ENCODE measurements around the gene ZHX3.
"Not testable (repeated sequence)": the region's sequence is repeated elsewhere in the genome, so short reads cannot be mapped to it uniquely, and the experiment has no call there.

ZHX3 gene

DNA sequence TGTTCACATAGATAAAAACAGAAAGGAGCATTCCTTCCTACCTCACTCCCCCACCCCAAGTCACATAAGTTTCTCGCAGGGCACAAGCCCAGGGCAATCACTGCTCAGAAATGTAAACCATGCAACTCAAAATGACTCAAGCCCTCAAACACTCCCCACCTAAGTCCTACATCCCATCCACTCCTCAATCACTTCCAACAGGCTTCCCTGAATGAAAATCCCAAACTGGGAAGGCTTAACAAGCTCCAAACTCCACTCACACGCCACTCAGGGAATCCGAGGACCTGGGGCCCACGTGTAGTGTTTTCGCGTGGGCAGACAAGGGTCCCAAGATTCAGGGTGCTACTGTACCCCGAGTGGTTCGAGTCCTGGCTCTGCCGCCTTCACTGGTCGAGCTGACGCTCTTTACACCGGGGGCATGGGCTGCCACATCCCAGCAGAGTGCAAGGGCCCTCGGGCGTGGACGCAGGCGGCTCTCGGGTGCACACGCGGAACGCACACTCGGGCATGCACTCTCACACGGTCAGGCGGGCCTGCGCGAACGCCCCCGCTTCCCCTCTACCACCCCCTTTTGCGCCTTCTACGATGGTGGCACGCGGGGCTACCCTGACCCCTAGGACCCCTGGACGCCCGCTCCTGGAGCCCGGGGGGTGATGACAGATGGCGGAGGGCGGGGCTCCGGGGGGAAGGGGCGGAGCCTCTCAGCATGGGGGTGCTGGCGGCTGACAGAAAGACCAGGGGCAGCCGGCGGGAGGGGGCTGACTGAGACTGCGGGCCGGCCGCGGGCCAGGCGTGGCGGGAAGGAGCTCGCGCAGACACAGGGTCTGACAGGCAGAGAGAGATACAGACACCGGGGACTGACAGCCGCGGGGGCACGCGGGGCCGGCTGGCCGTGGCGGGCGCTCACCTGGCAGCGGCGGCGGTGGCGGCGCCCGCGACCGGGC, 657 bp downstream of the ZHX3 start:
- DNase-seq (ENCODE audit: low spot score), result peak; percentile 95
- POLR2A ChIA-PET (ENCODE audit: low non-redundant PET), result interaction anchor here (0.6 to 1.2 kb wide), 2 partner anchors 10 to 12 kb away, joined by 4 to 6 read pairs; no protein-coding TSS in a partner anchor
- H3K27ac ChIP-seq, result peak overlapping the region; percentile 94
- CTCF ChIA-PET, result interaction anchor here (0.6 to 2.3 kb wide), 6 partner anchors 18 to 1882 kb away, joined by 3 to 9 read pairs (median 3); no protein-coding TSS in a partner anchor
- TF ChIP-seq CTCF (conservative IDR thresholded peaks at IDR 0.05; ENCODE audit: low read depth), result no peak

GRCh38 chr20:41316051-41316450, 1.5 kb downstream of the ZHX3 start:
- TF ChIP-seq CTCF (conservative IDR thresholded peaks at IDR 0.05; ENCODE audit: low read depth), result no peak
- POLR2A ChIA-PET (ENCODE audit: low non-redundant PET), result no interaction called here
- no peak overlapping the region for H3K27ac ChIP-seq
- DNase-seq (ENCODE audit: low spot score), result no peak
- CTCF ChIA-PET, result interaction anchor here (0.6 to 1.1 kb wide), 4 partner anchors 18 to 1881 kb away, joined by 3 to 5 read pairs (median 3); no protein-coding TSS in a partner anchor

DNA sequence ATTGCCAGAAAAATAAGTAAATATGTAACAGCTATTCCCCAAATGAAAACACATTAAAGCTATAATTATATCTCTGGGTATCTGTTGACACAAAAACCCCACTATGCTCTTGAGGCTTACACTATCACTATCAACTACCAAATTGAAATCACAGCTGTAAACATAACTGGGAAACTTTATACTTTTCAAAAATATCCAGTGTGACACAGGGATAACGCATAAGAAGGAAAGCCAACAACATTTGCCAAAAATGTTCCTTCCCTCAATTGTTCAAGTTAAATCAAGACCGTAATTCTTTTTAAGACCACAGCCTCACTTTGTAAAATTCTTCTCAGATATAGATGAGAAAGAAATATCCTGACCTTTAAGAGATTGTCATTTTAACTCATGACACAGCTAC, 3.1 kb downstream of the ZHX3 start:
- no peak for TF ChIP-seq CTCF (conservative IDR thresholded peaks at IDR 0.05; ENCODE audit: low read depth)
- POLR2A ChIA-PET (ENCODE audit: low non-redundant PET), result no interaction called here
- no peak overlapping the region for H3K27ac ChIP-seq
- DNase-seq (ENCODE audit: low spot score), result no peak
- CTCF ChIA-PET, result interaction anchor here (0.7 kb wide), 1 partner anchor 157 kb away, joined by 3 read pairs; no protein-coding TSS in a partner anchor

DNA sequence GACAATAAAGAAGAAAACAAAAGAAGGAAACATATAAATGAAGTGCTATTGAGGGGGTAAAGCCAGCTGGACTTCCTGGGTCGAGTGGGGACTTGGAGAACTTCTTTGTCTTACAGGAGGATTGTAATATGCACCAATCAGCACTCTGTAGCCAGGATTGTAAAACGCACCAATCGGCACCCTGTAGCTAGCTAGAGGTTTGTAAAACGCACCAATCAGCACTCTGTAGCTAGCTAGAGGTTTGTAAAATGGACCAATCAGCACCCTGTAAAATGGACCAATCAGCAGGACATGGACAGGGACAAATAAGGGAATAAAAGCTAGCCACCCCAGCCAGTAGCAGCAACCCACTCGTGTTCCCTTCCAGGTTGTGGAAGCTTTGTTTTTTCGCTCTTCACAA, 5.5 kb downstream of the ZHX3 start:
- POLR2A ChIA-PET (ENCODE audit: low non-redundant PET); H3K27ac ChIP-seq; DNase-seq (ENCODE audit: low spot score): not testable (repeated sequence)
- CTCF ChIA-PET, result interaction anchor here (0.7 kb wide), 1 partner anchor 9 kb away, joined by 3 read pairs; no protein-coding TSS in a partner anchor

GRCh38 chr20:41309817-41310216, 7.7 kb downstream of the ZHX3 start:
- peak; percentile 67 for DNase-seq (ENCODE audit: low spot score)
- peak overlapping the region; percentile 45; the same call in 1 of the 2 replicates for H3K27ac ChIP-seq
- TF ChIP-seq CTCF (conservative IDR thresholded peaks at IDR 0.05; ENCODE audit: low read depth), result no peak
- ChIA-PET CTCF (interaction anchor here (0.6 to 1.0 kb wide), 2 partner anchors 17 to 19 kb away, joined by 3 to 4 read pairs; no protein-coding TSS in a partner anchor), POLR2A (ENCODE audit: low non-redundant PET) (no interaction called here)

GRCh38 chr20:41308726-41309413, 8.7 kb downstream of the ZHX3 start:
- ChIA-PET CTCF (interaction anchor here (0.6 to 0.8 kb wide), 2 partner anchors 136 to 454 kb away, joined by 3 to 5 read pairs; no protein-coding TSS in a partner anchor), POLR2A (ENCODE audit: low non-redundant PET) (no interaction called here)
- no peak for TF ChIP-seq CTCF (conservative IDR thresholded peaks at IDR 0.05; ENCODE audit: low read depth)
- H3K27ac ChIP-seq, result no peak overlapping the region
- DNase-seq (ENCODE audit: low spot score), result no peak
